ENCODE measurements around the gene CFAP47. TPM values are rescaled to one million over a fixed set of nuclear protein-coding genes. Genes with fewer than 3 reads are reported as not detected.

Gene CFAP47
- total and polyA plus RNA-seq, 9 of the 15 experiments (the other 6 are each of a cell fraction or from before 2014, with no cell fraction given) = 0.06 to 0.29 (median 0.13) TPM

DNA sequence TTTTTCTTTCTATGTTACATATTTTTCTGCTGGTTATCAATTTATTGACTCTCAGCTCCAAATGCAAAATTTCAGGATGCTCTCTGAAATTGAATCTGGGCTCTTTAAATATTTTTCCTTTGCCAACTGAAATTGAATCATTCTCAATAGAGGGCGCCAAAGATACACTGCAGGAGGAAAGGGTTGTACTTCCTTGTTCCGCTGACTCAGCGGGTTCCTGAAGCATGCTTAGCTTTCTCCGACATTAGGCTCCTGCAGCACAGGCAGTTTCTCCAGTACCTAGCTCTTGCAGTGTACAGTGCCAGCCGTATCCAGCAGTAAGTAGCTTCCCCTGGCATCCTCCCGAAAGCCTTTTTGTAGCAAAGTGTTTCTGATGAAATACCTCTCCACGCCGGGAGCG lies 28.8 kb upstream of the CFAP47 start (continued):
- TF ChIP-seq ATF4 (CRISPR knock-in tag; IDR thresholded peaks at IDR 0.05) = 0 out of 2 replicates have a peak, but pooled peaks have one; percentile 15
- TF ChIP-seq MECOM (CRISPR knock-in tag; IDR thresholded peaks at IDR 0.05) = no peak
- no peak for TF ChIP-seq E2F6 (IDR thresholded peaks at IDR 0.05; ENCODE audit: borderline replicate concordance in 1 of 2, extremely low read depth in 1 of 2, insufficient read depth in 1 of 2, insufficient read length in 1 of 2, low read depth in 1 of 2, low read length in 1 of 2, poor library complexity in 1 of 2, severe bottlenecking in 1 of 2)
- no peak for TF ChIP-seq MLLT1 (IDR thresholded peaks at IDR 0.05)
- TF ChIP-seq HSF4 (CRISPR knock-in tag; IDR thresholded peaks at IDR 0.05; ENCODE audit: borderline replicate concordance) = no peak
- TF ChIP-seq ZNF561 (CRISPR knock-in tag; conservative IDR thresholded peaks at IDR 0.05) = no peak
- TF ChIP-seq TRIM25 (IDR thresholded peaks at IDR 0.05; ENCODE audit: borderline replicate concordance) = no peak
- TF ChIP-seq ZC3H11A (IDR thresholded peaks at IDR 0.05; ENCODE audit: low read depth, low read length) = no peak
- no peak for TF ChIP-seq PCBP2 (IDR thresholded peaks at IDR 0.05; ENCODE audit: low read depth, low read length, poor library complexity, severe bottlenecking)
- peak; percentile 73 for TF ChIP-seq ETV1 (tag; conservative IDR thresholded peaks at IDR 0.05; ENCODE audit: low read depth)
- TF ChIP-seq, protein P1, sequence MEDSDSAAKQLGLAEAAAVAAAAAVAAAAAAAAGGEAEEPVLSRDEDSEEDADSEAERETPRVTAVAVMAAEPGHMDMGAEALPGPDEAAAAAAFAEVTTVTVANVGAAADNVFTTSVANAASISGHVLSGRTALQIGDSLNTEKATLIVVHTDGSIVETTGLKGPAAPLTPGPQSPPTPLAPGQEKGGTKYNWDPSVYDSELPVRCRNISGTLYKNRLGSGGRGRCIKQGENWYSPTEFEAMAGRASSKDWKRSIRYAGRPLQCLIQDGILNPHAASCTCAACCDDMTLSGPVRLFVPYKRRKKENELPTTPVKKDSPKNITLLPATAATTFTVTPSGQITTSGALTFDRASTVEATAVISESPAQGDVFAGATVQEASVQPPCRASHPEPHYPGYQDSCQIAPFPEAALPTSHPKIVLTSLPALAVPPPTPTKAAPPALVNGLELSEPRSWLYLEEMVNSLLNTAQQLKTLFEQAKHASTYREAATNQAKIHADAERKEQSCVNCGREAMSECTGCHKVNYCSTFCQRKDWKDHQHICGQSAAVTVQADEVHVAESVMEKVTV (CRISPR knock-in tag; IDR thresholded peaks at IDR 0.05) = 0 out of 2 replicates have a peak, but pooled peaks have one; percentile 18
- TF ChIP-seq MAZ (CRISPR knock-in tag; conservative IDR thresholded peaks at IDR 0.05 in 1 of 2, IDR thresholded peaks at IDR 0.05 in 1 of 2) = no peak
- no peak for TF ChIP-seq NR1H2 (CRISPR knock-in tag; IDR thresholded peaks at IDR 0.05)
- peak; percentile 72 for TF ChIP-seq GABPA (tag; conservative IDR thresholded peaks at IDR 0.05; ENCODE audit: low read depth)
- TF ChIP-seq YY1 (IDR thresholded peaks at IDR 0.05; ENCODE audit: borderline replicate concordance in 1 of 3, control insufficient read depth in 1 of 3, extremely low read depth in 1 of 3, insufficient read depth in 3 of 3, insufficient read length in 1 of 3, insufficient replicate concordance in 2 of 3, low read depth in 1 of 3, low read length in 2 of 3) = no peak

Data from K562 (cell line).